SJSA1 (cell line): Measurements from ENCODE around the gene HSPB9. TPM values are rescaled to one million over a fixed set of nuclear protein-coding genes. Genes with fewer than 3 reads are reported as not detected.
"Not testable (repeated sequence)": the region's sequence is repeated elsewhere in the genome, so short reads cannot be mapped to it uniquely, and the experiment has no call there.

Experiments
- DNase-seq, 2 experiments: peaks; one replicate each; pipeline ENCODE4 v3.0.0-alpha.2; 2015 to 2020; ENCODE audit warnings: low spot score in 2 of 2, low read depth in 1 of 2
- H3K27ac ChIP-seq: fragments of 250-450 bp; sonication (Bioruptor Pico); 2 replicates; pipeline ENCODE4 v1.5.1; 2020; ENCODE audit warnings: mild to moderate bottlenecking, moderate library complexity
- H3K27me3 ChIP-seq: fragments of 250-450 bp; sonication (Bioruptor Pico); replicated peaks from 2 replicates; pipeline ENCODE4 v1.5.1; 2020; ENCODE audit warnings: mild to moderate bottlenecking, moderate library complexity
- H3K36me3 ChIP-seq: fragments of 250-450 bp; sonication (Bioruptor Pico); 2 replicates; pipeline ENCODE4 v1.5.1; 2020; ENCODE audit warnings: mild to moderate bottlenecking
- H3K4me1 ChIP-seq: fragments of 250-450 bp; sonication (Bioruptor Pico); replicated peaks from 2 replicates; pipeline ENCODE4 v1.6.1; 2021; ENCODE audit warnings: mild to moderate bottlenecking
- H3K4me3 ChIP-seq: fragments of 250-450 bp; sonication (Bioruptor Pico); 2 replicates; pipeline ENCODE4 v1.5.1; 2020; ENCODE audit warnings: mild to moderate bottlenecking
- H3K9me3 ChIP-seq: fragments of 250-450 bp; sonication (Bioruptor Pico); replicated peaks from 2 replicates; pipeline ENCODE4 v1.5.1; 2020; ENCODE audit warnings: mild to moderate bottlenecking
- total RNA-seq: library from RNA; depleted of rRNA; stranded (reverse); fragments of >200 nt; shearing (Covaris generic); gene quantifications from 2 replicates; pipeline ENCODE4 v1.2.3, GENCODE V29; 2014

Gene HSPB9
- total RNA-seq, 1 experiment from 2014 or later: not detected

DNA sequence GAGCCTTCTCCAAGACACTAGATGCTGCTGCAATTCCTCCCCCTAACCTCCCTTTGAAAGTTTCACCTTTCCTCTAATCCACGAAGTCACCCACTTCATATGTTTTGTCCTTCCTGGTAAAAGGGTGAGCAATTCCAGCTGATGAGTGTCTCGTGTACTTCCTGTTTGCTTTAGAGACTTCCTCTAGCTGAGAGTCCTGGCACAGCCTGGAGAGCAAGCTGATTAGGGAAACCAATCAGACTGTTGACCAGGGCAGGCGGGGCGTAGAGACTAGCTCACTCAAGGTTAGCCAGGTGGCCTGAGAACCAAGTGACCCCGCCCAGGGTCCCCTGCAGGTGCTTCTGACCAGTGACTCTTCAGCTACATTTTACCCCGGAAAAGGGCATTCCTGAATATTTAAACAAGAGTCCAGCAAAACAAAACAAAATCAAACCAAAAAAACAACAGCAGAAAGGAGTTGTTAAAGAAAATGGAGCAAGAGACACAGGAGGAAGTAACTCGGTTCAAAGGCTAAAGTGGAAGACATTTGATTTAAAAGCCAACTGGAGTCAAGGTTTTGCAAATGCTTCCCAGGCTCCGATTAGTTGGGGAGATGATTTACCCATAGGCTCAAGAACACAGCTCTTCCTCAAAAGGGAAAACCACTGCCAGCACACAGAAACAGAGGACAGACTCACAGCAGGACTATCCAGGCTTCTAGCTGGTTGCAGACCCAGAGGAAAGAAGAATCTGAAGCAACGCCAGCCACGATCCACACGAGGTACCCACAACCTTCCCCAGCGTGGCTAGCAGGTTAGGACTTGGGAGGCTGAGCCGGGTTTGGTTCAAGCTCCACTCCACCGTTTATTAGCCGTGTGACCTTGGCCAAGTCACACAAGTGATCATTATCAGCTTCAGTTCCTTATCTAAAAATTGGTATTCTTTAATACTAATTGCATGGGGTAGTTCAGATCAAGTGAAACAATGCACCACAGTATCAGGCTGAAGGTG is 13.4 kb downstream of the HSPB9 start:
- no peaks in the 10 kb centered on the region for H3K9me3 ChIP-seq
- H3K27me3 ChIP-seq: no peaks in the 10 kb centered on the region
- no peak for DNase-seq
- peaks cover 24% of the 10 kb centered on the region for H3K4me1 ChIP-seq
- no peak overlapping the region for H3K4me3 ChIP-seq
- H3K27ac ChIP-seq: no peak overlapping the region
- peaks cover 48% of the 10 kb centered on the region for H3K36me3 ChIP-seq

DNA sequence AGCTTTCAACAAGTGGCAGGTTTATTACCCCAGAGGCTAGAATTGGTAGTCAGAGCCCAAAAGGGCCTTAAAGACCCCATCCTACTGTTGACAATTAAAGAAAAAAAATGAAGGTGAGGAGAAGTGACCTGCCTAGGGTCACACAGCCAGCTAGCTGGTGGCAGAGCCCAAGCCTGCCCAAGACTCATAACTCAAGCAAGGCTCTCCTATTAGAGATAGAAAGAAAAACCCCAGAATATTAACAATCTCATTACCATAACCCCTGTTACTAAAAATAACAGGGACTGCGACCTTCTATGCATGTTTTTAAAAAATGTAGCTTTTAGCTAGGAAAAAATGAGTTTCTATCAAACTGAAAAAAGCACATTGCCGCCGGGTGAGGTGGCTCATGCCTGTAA is 14.0 kb downstream of the HSPB9 start:
- Histone ChIP-seq H3K27me3 (no peaks in the 10 kb centered on the region), H3K4me1 (peaks cover 30% of the 10 kb centered on the region), H3K4me3 (no peak overlapping the region), H3K9me3 (no peaks in the 10 kb centered on the region), H3K36me3 (peaks cover 48% of the 10 kb centered on the region), H3K27ac (no peak overlapping the region)
- DNase-seq: no peak

DNA sequence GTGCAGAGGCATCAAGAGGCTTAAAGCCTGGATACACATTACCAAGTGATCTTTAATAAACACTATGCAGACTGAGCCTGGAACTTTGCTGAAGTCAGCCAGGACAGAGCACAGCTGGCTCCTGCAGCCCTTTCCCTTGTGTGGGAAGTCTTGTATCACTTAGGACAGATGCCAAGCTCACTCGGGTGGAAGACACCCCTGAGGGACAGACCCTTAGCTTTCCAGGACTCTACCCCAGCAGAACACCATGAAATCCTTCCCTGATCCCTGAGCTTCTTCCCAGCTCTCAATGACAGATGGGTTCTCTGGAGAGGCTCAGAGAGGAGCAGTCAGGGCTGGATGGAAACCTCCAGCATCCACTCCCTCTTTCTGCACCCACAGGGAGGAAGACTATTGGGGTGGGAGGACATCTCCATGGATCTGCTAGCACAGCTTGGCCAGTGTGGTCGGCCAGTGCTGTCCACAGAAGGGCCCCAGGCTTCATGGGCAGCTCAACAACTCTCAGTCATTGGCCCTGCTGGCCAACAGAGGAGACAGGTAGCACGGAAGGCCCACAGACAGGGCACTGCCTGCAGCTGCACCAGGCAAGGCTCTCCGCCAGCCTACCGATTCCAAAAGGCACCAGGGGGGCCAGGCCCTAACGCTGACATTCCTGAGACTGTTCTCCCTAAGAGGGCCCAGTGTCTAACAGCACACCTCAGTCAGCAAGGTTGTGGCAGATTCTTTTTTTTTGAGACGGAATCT is 16.3 kb downstream of the HSPB9 start:
- Histone ChIP-seq H3K36me3 (peaks cover 50% of the 10 kb centered on the region), H3K4me1 (peaks cover 36% of the 10 kb centered on the region), H3K27ac (no peak overlapping the region), H3K4me3 (no peak overlapping the region), H3K9me3 (no peaks in the 10 kb centered on the region), H3K27me3 (no peaks in the 10 kb centered on the region)
- no peak for DNase-seq

DNA sequence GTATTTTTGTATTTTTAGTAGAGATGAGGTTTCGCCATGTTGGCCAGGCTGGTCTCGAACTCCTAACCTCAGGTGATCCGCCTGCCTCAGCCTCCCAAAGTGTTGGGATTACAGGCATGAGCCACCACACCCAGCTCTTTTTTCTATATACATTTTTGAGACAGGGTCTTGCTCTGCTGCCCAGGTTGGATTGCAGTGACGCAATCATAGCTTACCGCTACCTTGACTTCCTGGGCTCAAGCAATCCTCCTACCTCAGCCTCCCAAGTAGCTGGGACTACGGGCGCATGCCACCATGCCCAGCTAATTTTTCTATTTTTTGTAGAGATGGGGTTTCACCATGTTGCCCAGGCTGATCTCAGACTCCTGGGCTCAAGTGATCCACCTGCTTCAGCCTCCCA is 18.1 kb downstream of the HSPB9 start:
- not testable (repeated sequence) for DNase-seq, H3K27ac ChIP-seq, H3K27me3 ChIP-seq, H3K4me3 ChIP-seq, H3K9me3 ChIP-seq
- Histone ChIP-seq H3K4me1 (peaks cover 31% of the 10 kb centered on the region), H3K36me3 (peaks cover 50% of the 10 kb centered on the region)

DNA sequence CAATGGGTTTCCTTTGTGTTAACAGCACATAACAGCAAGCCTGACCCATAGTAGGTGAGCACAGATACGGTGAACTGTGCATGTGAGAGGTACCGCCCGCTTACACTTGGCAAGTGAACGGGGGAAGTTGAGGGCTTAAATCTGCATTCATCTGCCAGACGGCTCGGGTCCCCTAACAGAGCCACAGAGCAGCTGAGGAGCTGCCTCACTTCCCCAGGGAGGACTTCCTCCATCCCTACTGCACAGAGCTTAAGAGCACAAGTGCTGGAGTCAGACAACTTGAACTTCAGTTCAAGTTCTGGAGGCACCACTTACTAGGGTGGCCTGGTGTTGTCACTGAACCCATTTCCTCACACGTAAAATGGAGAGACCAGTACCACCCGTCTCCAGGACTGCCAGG is 18.8 kb downstream of the HSPB9 start:
- Histone ChIP-seq H3K4me1 (peaks cover 25% of the 10 kb centered on the region), H3K4me3 (no peak overlapping the region), H3K36me3 (peaks cover 51% of the 10 kb centered on the region), H3K27me3 (no peaks in the 10 kb centered on the region), H3K27ac (no peak overlapping the region), H3K9me3 (no peaks in the 10 kb centered on the region)
- no peak for DNase-seq

DNA sequence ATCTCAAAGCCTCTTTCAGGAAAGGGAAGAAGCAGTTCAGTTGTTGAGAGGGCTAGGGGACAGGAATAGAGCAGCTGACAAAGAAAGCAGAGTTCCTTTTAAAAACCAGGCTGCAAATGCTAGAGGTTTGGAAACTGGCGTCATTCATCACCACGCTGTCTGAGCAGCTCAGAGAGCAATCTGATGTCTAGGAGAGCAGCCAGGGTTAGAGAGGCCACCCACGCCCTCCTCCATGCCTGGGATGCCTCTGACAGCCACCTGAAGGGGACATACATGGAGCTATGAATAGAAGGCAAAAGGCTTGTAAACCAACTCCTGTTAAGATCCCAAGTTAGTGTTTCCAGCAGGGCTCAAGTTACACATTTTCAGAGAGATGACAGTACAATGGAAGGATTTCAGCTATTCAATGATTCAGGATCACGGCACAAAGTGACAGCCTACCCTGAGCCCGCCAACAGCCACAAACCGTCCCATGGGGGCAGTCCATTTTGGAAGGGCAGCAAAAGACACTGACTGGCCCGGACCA is 19.8 kb downstream of the HSPB9 start:
- Histone ChIP-seq H3K4me1 (peaks cover 25% of the 10 kb centered on the region), H3K36me3 (peaks cover 48% of the 10 kb centered on the region), H3K27ac (peak overlapping the region; percentile 36), H3K27me3 (no peaks in the 10 kb centered on the region), H3K9me3 (no peaks in the 10 kb centered on the region), H3K4me3 (no peak overlapping the region)
- peak; percentile 53 to 68 for DNase-seq

DNA sequence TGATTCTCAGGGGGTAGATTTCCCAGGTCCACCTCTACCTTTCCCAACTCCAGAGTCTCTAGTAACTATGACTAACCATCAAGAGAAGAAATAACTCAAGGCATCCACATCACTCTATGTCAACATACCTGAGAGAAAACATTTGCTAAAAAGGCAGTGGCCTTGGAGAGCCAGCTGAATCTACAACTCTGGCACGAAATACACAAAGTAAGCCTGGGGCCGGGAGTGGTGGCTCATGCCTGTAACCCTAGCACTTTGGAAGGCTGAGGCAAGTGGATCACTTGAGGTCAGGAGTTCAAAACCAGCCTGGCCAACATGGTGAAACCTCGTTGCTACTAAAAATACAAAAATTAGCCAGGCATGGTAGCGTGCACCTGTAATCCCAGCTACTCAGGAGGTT is 20.5 kb downstream of the HSPB9 start:
- not testable (repeated sequence) for H3K27me3 ChIP-seq, DNase-seq, H3K9me3 ChIP-seq, H3K4me3 ChIP-seq
- H3K4me1 ChIP-seq: peaks cover 25% of the 10 kb centered on the region
- H3K36me3 ChIP-seq: peaks cover 51% of the 10 kb centered on the region
- H3K27ac ChIP-seq: peak overlapping the region; percentile 36

DNA sequence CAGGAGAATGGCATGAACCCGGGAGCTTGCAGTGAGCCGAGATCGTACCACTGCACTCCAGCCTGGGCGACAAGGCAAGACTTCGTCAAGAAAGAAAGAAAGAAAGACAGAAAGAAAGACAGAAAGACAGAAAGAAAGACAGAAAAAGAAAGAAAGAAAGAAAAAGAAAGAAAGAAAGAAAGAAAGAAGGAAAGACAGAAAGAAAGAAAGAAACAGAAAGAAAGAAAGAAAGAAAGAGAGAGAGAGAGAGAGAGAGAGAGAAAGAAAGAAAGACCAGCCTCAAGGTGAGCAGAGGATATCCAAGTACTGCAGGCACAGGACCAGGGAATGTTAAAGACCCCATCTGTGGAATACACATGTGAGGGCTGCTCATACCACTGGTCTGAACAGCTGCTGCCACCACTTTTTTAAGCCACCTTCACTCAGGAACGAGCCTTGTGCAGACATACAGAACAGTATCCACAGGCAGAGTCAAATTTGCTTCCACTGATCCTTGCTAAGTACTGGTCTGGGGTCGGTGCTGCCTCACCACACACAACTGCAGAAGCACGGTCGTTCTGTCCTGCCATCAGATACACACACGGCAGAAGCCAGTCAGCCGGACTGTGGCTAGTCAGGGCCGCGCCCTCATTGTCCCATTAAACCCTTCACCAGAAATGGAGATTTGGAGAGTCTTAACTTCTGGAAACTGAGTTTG is 24.5 kb downstream of the HSPB9 start:
- no peak for DNase-seq
- peaks cover 56% of the 10 kb centered on the region for H3K36me3 ChIP-seq
- no peak overlapping the region for H3K27ac ChIP-seq

DNA sequence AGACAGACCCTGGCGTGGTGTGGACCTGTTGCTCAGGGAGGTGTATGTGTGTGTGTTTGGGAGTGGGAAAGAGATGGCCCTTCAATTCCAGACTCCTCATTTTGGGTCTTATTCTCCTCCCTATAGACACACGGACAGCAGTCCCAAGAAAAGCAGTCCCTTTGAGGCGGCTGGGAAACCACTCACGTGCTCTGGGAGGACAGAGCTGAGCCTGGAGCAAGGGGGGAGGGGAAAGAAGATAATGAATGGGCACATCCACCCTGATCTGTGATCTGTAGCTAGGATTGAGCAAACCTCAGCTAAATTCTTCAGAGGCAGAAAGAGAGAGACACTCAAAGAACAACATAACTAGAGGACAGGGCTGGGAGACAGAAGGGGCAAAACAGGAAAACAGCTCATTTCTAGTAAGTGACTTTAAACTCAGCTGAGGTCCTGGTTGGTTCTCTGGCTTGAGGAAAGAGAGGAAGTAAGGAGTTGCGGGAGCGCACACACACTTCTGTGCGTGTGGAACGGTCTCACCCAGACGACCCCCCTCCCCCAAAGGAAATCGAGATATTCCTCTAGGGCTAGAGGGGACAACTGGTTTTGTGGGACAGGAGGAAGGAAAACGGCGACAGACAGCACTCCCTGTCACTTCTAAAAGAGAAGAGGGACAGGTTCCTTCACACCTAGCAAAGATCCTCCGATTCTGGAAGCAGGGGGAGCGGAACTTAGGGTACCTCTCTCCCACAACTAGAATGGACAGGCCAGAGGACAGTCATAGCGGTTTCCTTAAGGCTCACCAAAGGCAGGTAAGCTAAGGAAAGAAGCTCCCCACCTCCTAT is 31.5 kb downstream of the HSPB9 start:
- Histone ChIP-seq H3K27me3 (no peaks in the 10 kb centered on the region), H3K4me3 (peak overlapping the region; percentile 64), H3K4me1 (peaks cover 14% of the 10 kb centered on the region), H3K27ac (peak overlapping the region; percentile 37), H3K9me3 (0 out of 2 replicates have a peak, but pooled peaks cover 2% of the 10 kb centered on the region), H3K36me3 (peaks cover 33% of the 10 kb centered on the region)
- DNase-seq: peak in 1 of 2 experiments; percentile 36

More for the DNA sequence above, 24.5 kb downstream of the HSPB9 start:
- Histone ChIP-seq H3K27me3 (no peaks in the 10 kb centered on the region), H3K4me1 (peaks cover 14% of the 10 kb centered on the region), H3K4me3 (no peak overlapping the region), H3K9me3 (no peaks in the 10 kb centered on the region)

DNA sequence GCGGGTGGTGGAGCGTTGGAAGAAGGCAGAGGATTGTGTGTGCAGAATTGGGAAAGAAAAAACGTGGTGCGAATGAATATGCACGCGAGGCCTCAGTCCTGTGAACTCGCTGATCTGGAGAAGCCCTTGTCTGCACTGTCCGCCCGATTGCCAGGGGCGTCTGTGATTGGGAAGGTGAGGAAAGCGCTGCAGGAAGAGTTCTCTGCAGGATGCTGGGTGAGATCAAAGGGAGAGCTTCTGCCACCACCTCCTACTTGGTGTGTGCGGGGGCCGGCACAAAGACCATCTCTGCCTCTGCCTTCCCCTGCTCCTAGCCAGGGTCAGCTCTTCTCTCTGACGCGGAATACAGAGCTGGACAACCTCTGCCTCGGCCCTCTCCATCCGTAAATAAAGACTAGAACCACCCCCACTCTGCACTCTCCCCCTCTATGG is 33.0 kb downstream of the HSPB9 start:
- DNase-seq: no peak
- Histone ChIP-seq H3K4me1 (peaks cover 14% of the 10 kb centered on the region), H3K27ac (no peak overlapping the region), H3K27me3 (no peaks in the 10 kb centered on the region), H3K9me3 (0 out of 2 replicates have a peak, but pooled peaks cover 2% of the 10 kb centered on the region), H3K36me3 (peaks cover 24% of the 10 kb centered on the region), H3K4me3 (peak overlapping the region; percentile 64)

DNA sequence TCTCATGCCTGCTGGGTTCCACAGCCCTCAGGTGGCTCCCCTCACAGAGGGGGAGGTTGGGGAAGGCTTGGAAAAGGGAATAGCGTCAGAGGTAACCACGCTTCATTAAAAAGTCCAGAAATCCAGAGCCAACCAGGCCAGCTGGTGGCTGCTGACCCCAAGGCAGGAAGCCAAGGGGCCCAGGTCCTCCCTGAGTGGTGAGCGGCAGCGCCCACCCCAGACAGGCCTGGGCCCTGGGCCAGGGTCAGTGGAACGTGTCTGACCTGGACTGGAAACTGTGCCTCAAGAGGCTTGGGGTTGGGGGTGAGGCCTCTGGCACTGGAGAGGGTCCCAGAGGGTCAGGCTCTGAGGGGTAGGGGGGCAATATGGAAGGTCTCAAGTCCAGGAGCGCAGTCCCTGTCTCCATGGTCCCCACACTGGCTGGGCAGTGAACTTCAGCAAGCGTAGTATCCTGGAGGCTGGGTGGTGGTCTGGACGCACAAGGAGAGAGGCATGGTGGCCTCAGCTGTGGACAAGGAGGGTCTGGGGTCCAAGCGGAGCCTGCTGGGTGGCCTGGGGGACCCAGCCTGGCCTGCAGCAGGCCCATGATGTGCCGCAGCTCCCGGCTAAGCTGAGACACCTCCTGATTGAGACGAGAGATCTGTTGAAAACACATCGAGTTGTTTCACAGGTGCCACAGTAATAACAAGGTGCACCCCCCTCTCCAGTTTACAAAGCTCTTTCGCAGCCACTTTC is 37.4 kb downstream of the HSPB9 start:
- Histone ChIP-seq H3K27me3 (no peaks in the 10 kb centered on the region), H3K9me3 (0 out of 2 replicates have a peak, but pooled peaks cover 2% of the 10 kb centered on the region), H3K4me3 (no peak overlapping the region), H3K27ac (no peak overlapping the region), H3K36me3 (no peaks in the 10 kb centered on the region), H3K4me1 (peaks cover 4% of the 10 kb centered on the region; the same call in 1 of the 2 replicates)
- no peak for DNase-seq

DNA sequence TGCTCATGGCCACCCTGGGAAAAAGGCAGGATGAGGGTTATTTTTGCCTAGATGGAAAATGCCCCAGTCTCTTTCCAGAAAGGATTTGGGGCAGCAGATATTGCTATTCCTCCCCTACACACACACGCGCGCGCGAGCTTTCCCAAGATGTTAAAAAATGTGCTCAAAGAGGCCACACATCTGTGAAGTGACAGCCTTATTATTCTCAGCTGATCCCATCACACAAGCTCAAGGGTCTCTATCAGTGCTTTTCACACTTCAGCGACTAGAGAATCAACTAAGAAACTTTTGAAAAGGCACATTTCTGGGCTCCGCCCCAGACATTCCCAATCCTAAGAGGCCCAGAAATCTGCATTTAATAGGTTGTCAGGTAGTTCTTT is 37.9 kb downstream of the HSPB9 start:
- H3K27ac ChIP-seq: no peak overlapping the region
- H3K36me3 ChIP-seq: no peaks in the 10 kb centered on the region
- no peaks in the 10 kb centered on the region for H3K27me3 ChIP-seq
- H3K9me3 ChIP-seq: 0 out of 2 replicates have a peak, but pooled peaks cover under 1% of the 10 kb centered on the region
- no peak overlapping the region for H3K4me3 ChIP-seq
- no peak for DNase-seq
- H3K4me1 ChIP-seq: no peaks in the 10 kb centered on the region; the same call in 1 of the 2 replicates
